ENCODE results near the gene CLEC16A. TPM values are rescaled to one million over a fixed set of nuclear protein-coding genes. Genes with fewer than 3 reads are reported as not detected.

The CLEC16A gene
- total RNA-seq, 1 donor from 2014 or later, result 33.4 TPM

DNA sequence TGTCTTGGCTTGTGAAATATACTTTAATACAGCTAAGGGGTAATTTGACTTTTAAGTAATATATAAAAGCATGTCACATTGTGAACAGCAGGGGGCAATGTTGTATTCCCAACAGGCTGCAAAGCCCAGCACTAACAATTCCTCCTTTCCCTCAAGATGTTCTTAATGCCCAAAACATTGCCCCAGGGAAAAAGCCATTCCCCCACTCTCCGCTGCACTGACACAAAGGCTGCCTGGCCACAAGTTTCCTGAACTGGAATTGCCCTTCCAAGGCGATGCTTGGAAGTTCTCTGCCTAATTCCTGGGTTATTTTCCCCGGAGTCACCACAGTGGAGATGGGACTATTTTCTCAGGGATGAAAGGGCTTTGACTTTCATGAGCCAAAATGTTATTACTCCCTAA, 27.2 kb downstream of the CLEC16A start:
- Mint-ChIP-seq H3K4me1 (ENCODE audit: unreplicated experiment) (peaks cover 27% of the 10 kb centered on the region), H3K9me3 (no peaks in the 10 kb centered on the region), H3K4me3 (no peak overlapping the region), H3K27ac (no peak overlapping the region), H3K27me3 (no peaks in the 10 kb centered on the region), H3K36me3 (peaks cover 11% of the 10 kb centered on the region)
- TF ChIP-seq, protein P1, sequence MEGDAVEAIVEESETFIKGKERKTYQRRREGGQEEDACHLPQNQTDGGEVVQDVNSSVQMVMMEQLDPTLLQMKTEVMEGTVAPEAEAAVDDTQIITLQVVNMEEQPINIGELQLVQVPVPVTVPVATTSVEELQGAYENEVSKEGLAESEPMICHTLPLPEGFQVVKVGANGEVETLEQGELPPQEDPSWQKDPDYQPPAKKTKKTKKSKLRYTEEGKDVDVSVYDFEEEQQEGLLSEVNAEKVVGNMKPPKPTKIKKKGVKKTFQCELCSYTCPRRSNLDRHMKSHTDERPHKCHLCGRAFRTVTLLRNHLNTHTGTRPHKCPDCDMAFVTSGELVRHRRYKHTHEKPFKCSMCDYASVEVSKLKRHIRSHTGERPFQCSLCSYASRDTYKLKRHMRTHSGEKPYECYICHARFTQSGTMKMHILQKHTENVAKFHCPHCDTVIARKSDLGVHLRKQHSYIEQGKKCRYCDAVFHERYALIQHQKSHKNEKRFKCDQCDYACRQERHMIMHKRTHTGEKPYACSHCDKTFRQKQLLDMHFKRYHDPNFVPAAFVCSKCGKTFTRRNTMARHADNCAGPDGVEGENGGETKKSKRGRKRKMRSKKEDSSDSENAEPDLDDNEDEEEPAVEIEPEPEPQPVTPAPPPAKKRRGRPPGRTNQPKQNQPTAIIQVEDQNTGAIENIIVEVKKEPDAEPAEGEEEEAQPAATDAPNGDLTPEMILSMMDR (conservative IDR thresholded peaks at IDR 0.05), result peak; percentile 92
- DNase-seq (ENCODE audit: extremely low spot score, unreplicated experiment), result no peak

DNA sequence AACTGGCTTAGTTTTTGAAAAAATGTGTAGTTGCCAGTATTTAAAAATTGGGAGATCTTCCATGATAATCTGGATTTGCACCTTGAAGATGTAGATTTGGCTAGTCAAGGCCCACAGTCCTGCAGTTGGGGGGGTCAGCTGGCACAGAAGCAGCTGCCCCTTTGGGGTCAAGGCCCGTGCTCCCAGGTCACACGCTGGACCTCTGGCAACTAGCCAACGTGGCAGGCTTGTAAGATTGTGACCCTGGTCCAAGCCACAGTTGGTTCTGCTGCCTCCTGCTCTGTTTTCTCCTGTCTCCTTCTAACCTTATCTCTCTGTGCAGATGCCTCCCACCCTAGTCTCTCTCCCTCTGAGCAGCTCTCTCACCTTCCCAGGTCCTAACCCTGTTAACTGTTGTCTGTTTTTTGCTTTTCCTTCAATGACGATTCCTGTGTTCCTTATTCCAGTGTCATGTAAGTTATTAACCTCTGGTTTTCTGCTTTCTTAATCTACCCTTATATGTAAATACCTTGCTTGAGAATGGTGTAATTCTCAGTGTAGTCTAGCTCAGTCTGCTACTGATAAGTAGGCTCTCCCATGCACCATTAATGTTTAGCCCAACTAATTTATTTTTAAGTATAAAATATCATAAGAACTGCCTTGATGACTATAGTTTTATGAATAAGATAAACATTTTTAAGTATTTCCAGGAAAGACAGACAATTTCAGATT, 27.9 kb downstream of the CLEC16A start:
- Mint-ChIP-seq H3K36me3 (peaks cover 11% of the 10 kb centered on the region), H3K9me3 (no peaks in the 10 kb centered on the region), H3K27me3 (no peaks in the 10 kb centered on the region), H3K4me1 (ENCODE audit: unreplicated experiment) (peaks cover 34% of the 10 kb centered on the region), H3K27ac (no peak overlapping the region), H3K4me3 (no peak overlapping the region)
- TF ChIP-seq, protein P1 (conservative IDR thresholded peaks at IDR 0.05), result no peak
- no peak for DNase-seq (ENCODE audit: extremely low spot score, unreplicated experiment)

- no peak overlapping the region for H3K27ac Mint-ChIP-seq
- peaks cover 11% of the 10 kb centered on the region for H3K36me3 Mint-ChIP-seq
- H3K4me3 Mint-ChIP-seq, result no peak overlapping the region
- no peaks in the 10 kb centered on the region for H3K27me3 Mint-ChIP-seq
- peaks cover 40% of the 10 kb centered on the region for H3K4me1 Mint-ChIP-seq (ENCODE audit: unreplicated experiment)
- TF ChIP-seq, protein P1 (conservative IDR thresholded peaks at IDR 0.05), result no peak
- DNase-seq (ENCODE audit: extremely low spot score, unreplicated experiment), result no peak
- H3K9me3 Mint-ChIP-seq, result no peaks in the 10 kb centered on the region
These were observed 28.6 kb downstream of the CLEC16A start for GRCh38 chr16:10972819-10973464.

GRCh38 chr16:10976634-10977033, 32.3 kb downstream of the CLEC16A start:
- H3K27me3 Mint-ChIP-seq, result no peaks in the 10 kb centered on the region
- no peak for DNase-seq (ENCODE audit: extremely low spot score, unreplicated experiment)
- no peak overlapping the region for H3K27ac Mint-ChIP-seq
- peaks cover 67% of the 10 kb centered on the region for H3K4me1 Mint-ChIP-seq (ENCODE audit: unreplicated experiment)
- no peak overlapping the region for H3K4me3 Mint-ChIP-seq
- H3K36me3 Mint-ChIP-seq, result peaks cover 19% of the 10 kb centered on the region
- TF ChIP-seq, protein P1 (conservative IDR thresholded peaks at IDR 0.05), result no peak
- H3K9me3 Mint-ChIP-seq, result no peaks in the 10 kb centered on the region

GRCh38 chr16:10978124-10978523, 33.8 kb downstream of the CLEC16A start:
- Mint-ChIP-seq H3K9me3 (no peaks in the 10 kb centered on the region), H3K36me3 (peaks cover 17% of the 10 kb centered on the region), H3K27ac (no peak overlapping the region), H3K4me3 (no peak overlapping the region), H3K4me1 (ENCODE audit: unreplicated experiment) (peaks cover 66% of the 10 kb centered on the region), H3K27me3 (no peaks in the 10 kb centered on the region)
- TF ChIP-seq, protein P1 (conservative IDR thresholded peaks at IDR 0.05), result no peak
- DNase-seq (ENCODE audit: extremely low spot score, unreplicated experiment), result no peak

Measured in type B pancreatic cell (in vitro differentiated cells).